T-helper 22 cell (primary cell): ENCODE data around the gene NHLRC2.

Experiments
- DNase-seq: peaks from one replicate; pipeline ENCODE4 v3.0.0-alpha.2; 2020; ENCODE audit warnings: low read depth

NHLRC2 gene

GRCh38 chr10:113911839-113912238 is 57.4 kb downstream of the NHLRC2 start:
- no peak for DNase-seq

GRCh38 chr10:113912582-113912981 is 58.1 kb downstream of the NHLRC2 start:
- no peak for DNase-seq

- DNase-seq = no peak
Measured at GRCh38 chr10:113914956-113915355, 60.5 kb downstream of the NHLRC2 start.

DNA sequence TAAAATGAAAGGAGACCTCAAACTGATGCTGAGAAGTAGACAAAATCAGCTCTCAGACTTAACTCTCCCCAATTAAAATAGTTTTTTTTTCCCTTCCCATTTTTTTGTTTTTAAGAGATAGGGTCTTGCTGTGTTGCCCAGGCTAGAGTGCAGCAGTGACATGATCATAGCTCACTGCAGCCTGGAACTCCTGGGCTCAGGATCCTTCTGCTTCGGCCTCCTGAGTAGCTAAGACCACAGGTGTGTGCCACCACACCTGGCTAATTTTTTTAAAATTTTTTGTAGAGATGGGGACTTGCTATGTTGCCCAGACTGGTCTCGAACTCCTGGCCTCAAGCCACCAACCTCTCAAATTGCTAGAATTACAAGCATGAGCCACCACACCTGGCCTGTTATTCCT is 61.1 kb downstream of the NHLRC2 start:
- no peak for DNase-seq

DNA sequence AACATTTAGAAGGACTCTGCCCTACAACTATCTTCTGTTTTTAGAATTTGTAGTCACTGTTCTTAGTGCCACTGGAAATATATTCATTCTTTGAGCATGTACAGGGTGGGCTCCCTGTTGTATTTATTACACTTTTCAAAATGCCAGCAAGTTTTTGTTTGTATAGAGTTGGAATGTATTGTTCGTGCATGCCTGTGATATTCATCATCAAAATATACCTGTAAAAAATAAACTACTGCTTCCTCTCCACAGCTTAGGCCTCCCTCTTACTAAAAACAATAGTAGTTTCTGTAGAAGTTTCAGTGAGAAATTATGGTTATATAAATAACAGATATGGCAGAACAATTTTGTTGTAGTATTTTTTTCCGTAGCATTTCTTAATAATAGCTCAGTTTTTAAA is 61.6 kb downstream of the NHLRC2 start:
- no peak for DNase-seq

DNA sequence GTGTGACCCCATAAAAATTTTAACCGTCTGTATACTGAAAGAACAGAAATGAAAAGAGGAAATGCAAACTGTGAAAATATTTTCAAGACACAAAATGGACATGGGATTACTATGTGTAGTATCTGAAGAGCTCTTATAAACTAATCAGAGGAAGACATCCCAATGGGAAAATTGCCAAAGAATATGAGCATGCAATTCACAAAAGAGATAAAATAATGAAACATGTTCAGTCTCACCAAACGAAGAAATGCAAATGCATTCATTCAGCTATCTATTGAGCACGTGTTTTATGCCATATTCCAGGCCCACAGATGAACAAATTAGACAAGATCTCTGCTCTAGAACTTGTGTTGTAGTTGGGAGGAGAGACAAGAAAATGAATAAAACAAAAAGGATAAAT is 63.2 kb downstream of the NHLRC2 start:
- DNase-seq = no peak

DNA sequence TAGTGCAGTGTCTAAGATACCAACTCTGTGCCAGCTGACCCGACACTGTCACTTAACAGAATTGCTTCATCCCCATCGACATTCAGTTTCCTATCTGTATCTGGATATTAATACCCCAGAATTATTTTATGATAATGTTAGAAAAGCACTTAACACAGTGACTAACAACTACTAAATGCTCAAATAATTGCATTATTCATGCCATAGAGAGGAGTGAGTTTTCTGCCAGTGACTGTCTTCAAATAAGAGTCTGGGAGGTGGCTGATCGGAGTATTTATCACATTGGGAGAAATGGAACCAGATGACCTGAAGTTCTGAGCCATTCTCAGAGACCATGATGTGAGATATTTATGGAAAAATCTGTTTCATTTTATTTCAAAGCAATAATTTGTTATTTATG is 65.7 kb downstream of the NHLRC2 start:
- no peak for DNase-seq

DNA sequence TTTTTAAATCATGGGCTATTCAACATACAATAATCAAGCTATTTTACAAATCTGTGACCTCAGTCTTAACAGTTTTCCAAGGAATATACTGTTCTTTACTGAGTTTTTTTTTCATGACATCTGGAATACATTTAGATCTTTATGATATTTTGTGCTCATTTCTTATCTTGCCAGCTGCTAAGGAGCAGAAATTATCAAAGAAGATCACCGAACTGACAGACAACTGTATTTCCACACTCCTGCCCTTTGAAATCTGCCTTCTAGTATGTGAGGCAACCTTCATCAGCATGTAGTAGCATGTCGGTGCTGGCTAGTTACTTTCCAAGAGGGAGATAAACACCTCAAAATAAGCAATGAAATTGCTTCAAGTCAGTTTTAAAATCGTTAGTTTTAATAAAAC is 66.4 kb downstream of the NHLRC2 start:
- DNase-seq = no peak

- no peak for DNase-seq
Measured at GRCh38 chr10:113921561-113922370, 67.3 kb downstream of the NHLRC2 start.

GRCh38 chr10:113922787-113923570 is 68.5 kb downstream of the NHLRC2 start:
- no peak for DNase-seq

- no peak for DNase-seq
Measured at GRCh38 chr10:113924186-113924585, 69.7 kb downstream of the NHLRC2 start.

- no peak for DNase-seq
Measured at GRCh38 chr10:113924664-113925063, 70.2 kb downstream of the NHLRC2 start.

- no peak for DNase-seq
Measured at GRCh38 chr10:113927440-113927839, 73.0 kb downstream of the NHLRC2 start.

DNA sequence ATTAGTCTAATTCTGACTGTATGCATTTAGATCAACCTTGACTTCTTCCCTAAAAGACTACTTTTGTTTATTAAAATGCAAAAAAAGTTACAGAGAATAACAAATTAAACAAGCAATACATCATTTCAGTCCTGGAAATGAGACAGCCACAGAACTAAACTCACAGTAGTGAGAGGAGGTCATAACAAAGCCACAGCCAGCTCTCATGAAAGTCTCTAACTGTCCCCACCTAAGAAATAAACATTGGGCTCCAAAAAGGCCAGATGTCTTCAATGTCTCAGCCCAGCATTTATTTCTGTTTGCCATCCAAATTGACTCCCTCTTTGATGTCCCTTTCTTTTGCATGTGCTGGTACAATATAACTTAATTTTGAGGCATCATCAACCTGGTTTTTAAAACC is 74.4 kb downstream of the NHLRC2 start:
- DNase-seq = no peak

DNA sequence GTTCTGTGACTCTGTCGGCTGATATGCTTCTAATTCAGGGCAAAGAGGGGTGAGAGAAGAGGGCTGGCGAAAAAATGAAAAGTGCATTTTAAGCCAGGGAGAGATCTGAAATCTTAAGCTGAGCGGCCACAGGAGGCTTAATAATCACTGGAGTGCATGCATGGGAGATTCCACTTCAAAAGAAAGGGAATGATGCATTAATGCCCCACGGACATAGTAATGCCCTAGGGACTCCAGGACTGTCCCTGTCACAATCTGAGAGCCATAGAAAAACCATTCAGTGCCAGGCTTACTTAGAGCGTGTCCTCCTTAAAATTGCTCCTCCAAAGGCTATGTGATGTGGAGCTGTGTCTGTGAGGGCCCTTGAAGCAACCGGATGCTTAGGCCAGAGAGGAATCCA is 75.1 kb downstream of the NHLRC2 start:
- no peak for DNase-seq

GRCh38 chr10:113930482-113931057 is 76.1 kb downstream of the NHLRC2 start:
- DNase-seq = no peak

- DNase-seq = no peak
Measured at GRCh38 chr10:113932854-113933253, 78.4 kb downstream of the NHLRC2 start.

DNA sequence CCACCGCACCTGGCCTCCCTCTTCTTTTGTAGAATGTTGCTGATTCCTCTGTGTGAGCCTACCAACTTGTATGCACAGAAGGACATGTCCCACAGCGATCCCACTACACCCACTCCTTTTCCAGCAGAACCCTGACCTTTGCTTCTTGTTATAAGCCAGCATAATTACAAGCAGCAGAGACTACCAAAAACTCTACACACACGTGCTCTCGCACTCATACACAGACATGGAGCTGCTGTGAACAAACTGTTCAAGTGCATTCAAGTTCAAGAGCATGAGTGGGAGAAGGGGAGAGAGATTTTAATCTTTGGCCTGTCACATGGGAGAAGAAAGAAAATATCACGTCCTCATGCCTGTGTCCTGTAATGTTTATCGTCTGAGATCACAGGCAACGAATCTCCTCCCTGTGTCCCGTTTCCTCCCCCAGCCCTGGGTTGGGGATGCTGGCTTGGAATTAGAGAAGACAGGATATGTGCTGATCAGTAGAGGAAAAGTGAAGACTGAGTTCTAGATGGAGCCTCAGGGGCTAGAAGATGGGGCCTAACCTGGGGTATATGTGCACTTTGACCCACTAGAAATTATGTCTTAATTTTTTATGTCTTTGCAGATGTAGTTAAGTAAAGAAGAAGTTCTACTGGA is 79.6 kb downstream of the NHLRC2 start:
- no peak for DNase-seq

DNA sequence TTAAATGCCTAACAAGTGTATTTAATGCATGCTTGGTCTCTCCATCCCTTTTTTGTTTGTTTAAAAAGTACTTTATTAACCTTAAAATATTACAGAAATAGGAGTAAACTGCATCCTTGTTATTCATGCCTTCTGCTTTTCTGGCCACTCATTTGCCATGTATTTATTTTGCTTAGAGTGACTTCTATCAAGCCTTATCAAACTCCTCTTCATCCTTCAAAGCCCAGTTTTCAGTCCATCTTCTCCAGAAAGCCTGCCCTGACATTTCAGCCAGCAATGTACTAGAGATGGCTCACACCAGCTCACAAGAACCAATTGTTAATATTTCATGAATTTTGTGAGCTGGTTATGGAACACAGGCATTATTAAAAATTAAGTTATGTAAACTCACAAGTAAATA is 82.8 kb downstream of the NHLRC2 start:
- DNase-seq = no peak

DNA sequence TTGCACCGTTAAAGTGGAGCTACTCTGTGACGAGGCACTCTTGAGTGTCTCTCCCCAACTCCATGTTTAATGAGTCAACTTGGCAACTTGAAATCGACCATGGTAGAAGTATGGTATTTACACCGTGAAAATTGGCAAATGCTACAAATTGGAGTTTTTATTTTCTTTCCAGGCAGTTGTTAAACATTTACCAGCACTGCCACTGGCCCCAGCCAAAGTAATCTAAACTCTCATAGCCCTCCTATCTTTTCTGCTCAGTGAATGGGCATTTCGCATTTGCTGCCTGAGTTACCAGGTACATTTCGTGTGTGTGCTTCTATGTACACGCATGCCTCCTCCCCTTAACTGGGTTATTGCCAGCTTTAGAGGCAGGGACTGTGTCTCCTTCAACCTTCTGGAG is 83.3 kb downstream of the NHLRC2 start:
- DNase-seq = no peak

DNA sequence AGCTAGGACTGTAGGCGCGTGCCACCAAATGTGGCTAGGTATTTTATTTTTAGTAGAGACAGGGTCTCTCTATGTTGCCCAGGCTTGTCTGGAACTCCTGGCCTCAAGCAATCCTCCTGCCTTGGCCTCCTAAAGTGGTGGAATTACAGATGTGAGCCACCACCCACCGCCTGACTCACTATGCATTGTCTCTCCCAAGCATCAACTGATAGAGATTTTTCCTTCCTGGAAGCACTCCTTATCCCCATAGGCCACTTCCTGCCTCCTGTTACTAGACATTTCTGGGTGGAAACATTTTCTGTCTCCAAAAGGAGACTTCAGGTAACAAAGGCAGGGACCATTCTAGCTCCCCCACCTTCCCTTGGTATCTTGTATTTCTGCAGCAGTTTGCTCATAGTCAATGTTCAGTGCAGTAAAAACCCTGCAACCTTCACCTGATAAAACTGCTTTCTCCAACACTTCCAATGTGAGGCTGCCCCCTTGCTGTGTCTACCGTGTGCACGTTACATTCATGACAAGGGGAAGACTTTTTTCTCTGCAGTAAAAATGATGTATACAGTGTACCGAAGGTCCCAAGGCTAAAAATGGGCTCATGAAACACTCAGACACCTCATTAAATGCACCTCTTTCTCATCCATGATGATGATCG is 84.9 kb downstream of the NHLRC2 start:
- no peak for DNase-seq

DNA sequence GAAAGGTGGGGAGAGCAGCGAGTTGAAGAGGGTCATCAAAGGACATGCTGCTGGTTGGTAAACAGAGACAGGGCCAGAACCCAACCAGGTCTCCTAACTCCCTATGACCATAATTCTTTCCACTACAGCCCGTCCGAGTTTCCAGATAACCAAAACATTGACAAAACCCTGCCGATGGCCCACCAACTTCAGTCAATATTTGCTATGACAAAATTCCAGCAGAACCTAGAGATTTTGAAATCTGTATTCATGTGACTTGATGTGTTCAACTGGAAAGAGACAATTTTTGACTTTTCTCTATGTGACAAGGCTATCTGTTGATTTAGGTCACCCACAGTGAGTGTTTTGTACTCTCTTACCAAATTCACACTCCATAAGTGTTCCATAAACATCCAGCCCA is 86.7 kb downstream of the NHLRC2 start:
- no peak for DNase-seq
